ENCODE measurements around the gene NEXN. TPM values are rescaled to one million over a fixed set of nuclear protein-coding genes. Genes with fewer than 3 reads are reported as not detected.

NEXN gene
- total and polyA plus RNA-seq, 2 of the 8 experiments (the other 6 are each of a cell fraction or from before 2014, with no cell fraction given): 0.20 to 2.9 TPM

- TF ChIP-seq ATF3 (IDR thresholded peaks at IDR 0.05; ENCODE audit: insufficient read depth, low read depth, low read length): no peak
- no peak for TF ChIP-seq RXRA (IDR thresholded peaks at IDR 0.05; ENCODE audit: insufficient read depth, low read depth, low read length)
- TF ChIP-seq SP2 (IDR thresholded peaks at IDR 0.05; ENCODE audit: low read length): no peak
- no peak for TF ChIP-seq ATF2 (IDR thresholded peaks at IDR 0.05; ENCODE audit: low read length)
- no peak for TF ChIP-seq JUN (IDR thresholded peaks at IDR 0.05; ENCODE audit: low read depth, low read length)
- TF ChIP-seq CREB1 (IDR thresholded peaks at IDR 0.05): no peak
- TF ChIP-seq TAF1 (IDR thresholded peaks at IDR 0.05; ENCODE audit: low read depth, low read length): no peak
- TF ChIP-seq PHF8 (conservative IDR thresholded peaks at IDR 0.05; ENCODE audit: low read depth, low read length): no peak
- TF ChIP-seq ASH2L (IDR thresholded peaks at IDR 0.05; ENCODE audit: low read length): no peak
- no peak for TF ChIP-seq MAX (IDR thresholded peaks at IDR 0.05)
These were observed 95.6 kb downstream of the NEXN start (continued) for GRCh38 chr1:77983997-77984355.
